PC-9 (cell line): Measurements from ENCODE around the gene PLCG2. TPM values are rescaled to one million over a fixed set of nuclear protein-coding genes. Genes with fewer than 3 reads are reported as not detected.

ENCODE experiments used
- BruUV-seq: library from RNA; stranded (reverse); fragments of 400-500 nt; replicated peaks from 2 replicates; lab custom pipeline; 2021; lab: Mats Ljungman, UMichigan
- CTCF ChIA-PET: fragments of 300-600 bp; sonication (Branson Sonifier 250); formaldehyde crosslinking; loops from one replicate; lab custom pipeline; 2022; ENCODE audit warnings: antibody characterized with exemption; lab: Charles Lee
- POLR2A ChIA-PET: fragments of 300-600 bp; sonication (Branson Sonifier 250); formaldehyde crosslinking; loops from one replicate; lab custom pipeline; 2022; ENCODE audit warnings: antibody characterized with exemption; ENCODE audit not compliant: unreplicated experiment; lab: Charles Lee
- DNase-seq, 2 experiments: peaks; one replicate each; pipeline versions ENCODE4 v3.0.0 to v3.0.0-alpha.2; 2015 to 2022; ENCODE audit warnings: mixed read lengths in 1 of 2
- H2AFZ ChIP-seq: fragments of 200-600 bp; sonication (generic); 2 replicates; pipeline ENCODE4 v1.8.1; 2017; ENCODE audit warnings: antibody characterized with exemption
- H3F3A ChIP-seq: fragments of 200-600 bp; sonication (generic); 2 replicates; pipeline ENCODE4 v1.8.1; 2017; ENCODE audit warnings: antibody characterized with exemption, mild to moderate bottlenecking, low read depth; ENCODE audit not compliant: insufficient read depth
- H3K27ac ChIP-seq: fragments of 200-600 bp; sonication (generic); 2 replicates; pipeline ENCODE4 v1.6.1; 2016; ENCODE audit warnings: mixed run types
- H3K27me3 ChIP-seq: fragments of 200-600 bp; sonication (generic); 2 replicates; pipeline ENCODE4 v1.6.1; 2016; ENCODE audit warnings: low read depth, mixed run types; ENCODE audit not compliant: insufficient read depth
- H3K36me3 ChIP-seq: fragments of 200-600 bp; sonication (generic); 2 replicates; pipeline ENCODE4 v1.6.1; 2016; ENCODE audit warnings: low read depth, mixed run types
- H3K4me1 ChIP-seq: fragments of 200-600 bp; sonication (generic); replicated peaks from 2 replicates; pipeline ENCODE4 v1.6.1; 2016; ENCODE audit warnings: mixed run types; ENCODE audit not compliant: insufficient read depth
- H3K4me2 ChIP-seq: fragments of 200-600 bp; sonication (generic); 2 replicates; pipeline ENCODE4 v1.6.1; 2017; ENCODE audit warnings: mixed run types
- H3K4me3 ChIP-seq: fragments of 200-600 bp; sonication (generic); 2 replicates; pipeline ENCODE4 v1.6.1; 2016; ENCODE audit warnings: mixed run types
- H3K79me2 ChIP-seq: fragments of 200-600 bp; sonication (generic); 2 replicates; pipeline ENCODE4 v1.6.1; 2017; ENCODE audit warnings: low read depth, mixed run types
- H3K9me2 ChIP-seq: fragments of 200-600 bp; sonication (generic); 2 replicates; pipeline ENCODE4 v1.8.1; 2017; ENCODE audit warnings: mild to moderate bottlenecking; ENCODE audit not compliant: insufficient read depth
- H3K9me3 ChIP-seq: fragments of 200-600 bp; sonication (generic); 2 replicates; pipeline ENCODE4 v1.8.1; 2016; ENCODE audit warnings: low read depth; ENCODE audit not compliant: insufficient read depth
- H4K20me1 ChIP-seq: fragments of 200-600 bp; sonication (generic); 2 replicates; pipeline ENCODE4 v1.8.1; 2017; ENCODE audit not compliant: insufficient read depth
- EZH2 ChIP-seq: fragments of 200-600 bp; sonication (generic); IDR thresholded peaks from 2 replicates; pipeline ENCODE4 v1.8.0; 2017; ENCODE audit warnings: antibody characterized with exemption, low read depth
- intact Hi-C: fragments of 100-400 bp; cut with micrococcal nuclease; formaldehyde crosslinking; loops from one replicate; pipeline ENCODE4 v1.10.0; 2022; ENCODE audit not compliant: unreplicated experiment
- total RNA-seq: library from RNA; stranded (reverse); gene quantifications from 2 replicates; pipeline ENCODE4 v1.2.3, GENCODE V29; 2021
- TF ChIP-seq, protein P1 (sequence below): fragments of 200-600 bp; sonication (generic); conservative IDR thresholded peaks from 2 replicates; pipeline ENCODE4 v1.6.1; 2017; ENCODE audit warnings: mixed run types, antibody characterized with exemption, mild to moderate bottlenecking, moderate library complexity

PLCG2 gene
- total RNA-seq, 1 experiment from 2014 or later, result 10.8 TPM

DNA sequence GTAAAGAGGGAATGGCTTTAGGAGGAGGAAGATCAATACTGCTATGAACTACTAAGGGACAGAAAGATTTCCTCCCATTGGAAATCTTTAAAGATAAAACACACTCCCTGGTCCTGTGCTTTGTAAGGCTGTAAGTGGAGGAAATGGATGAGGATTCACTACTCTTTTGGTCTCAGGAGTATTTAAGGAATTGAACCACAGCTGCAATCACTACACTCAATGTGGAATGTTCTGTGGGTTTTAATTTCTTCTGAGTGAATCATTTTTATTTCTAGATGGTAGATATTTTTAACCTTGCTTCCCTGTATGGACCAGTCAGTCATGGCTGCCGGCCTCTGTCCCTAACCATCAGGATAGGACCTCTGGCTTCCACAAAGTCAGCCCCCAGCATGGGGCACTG is 166.6 kb downstream of the PLCG2 start:
- no peaks in the 10 kb centered on the region for H4K20me1 ChIP-seq
- TF ChIP-seq, protein P1, sequence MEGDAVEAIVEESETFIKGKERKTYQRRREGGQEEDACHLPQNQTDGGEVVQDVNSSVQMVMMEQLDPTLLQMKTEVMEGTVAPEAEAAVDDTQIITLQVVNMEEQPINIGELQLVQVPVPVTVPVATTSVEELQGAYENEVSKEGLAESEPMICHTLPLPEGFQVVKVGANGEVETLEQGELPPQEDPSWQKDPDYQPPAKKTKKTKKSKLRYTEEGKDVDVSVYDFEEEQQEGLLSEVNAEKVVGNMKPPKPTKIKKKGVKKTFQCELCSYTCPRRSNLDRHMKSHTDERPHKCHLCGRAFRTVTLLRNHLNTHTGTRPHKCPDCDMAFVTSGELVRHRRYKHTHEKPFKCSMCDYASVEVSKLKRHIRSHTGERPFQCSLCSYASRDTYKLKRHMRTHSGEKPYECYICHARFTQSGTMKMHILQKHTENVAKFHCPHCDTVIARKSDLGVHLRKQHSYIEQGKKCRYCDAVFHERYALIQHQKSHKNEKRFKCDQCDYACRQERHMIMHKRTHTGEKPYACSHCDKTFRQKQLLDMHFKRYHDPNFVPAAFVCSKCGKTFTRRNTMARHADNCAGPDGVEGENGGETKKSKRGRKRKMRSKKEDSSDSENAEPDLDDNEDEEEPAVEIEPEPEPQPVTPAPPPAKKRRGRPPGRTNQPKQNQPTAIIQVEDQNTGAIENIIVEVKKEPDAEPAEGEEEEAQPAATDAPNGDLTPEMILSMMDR, result no peak
- no peak for TF ChIP-seq EZH2
- H3K27me3 ChIP-seq, result no peaks in the 10 kb centered on the region
- no peaks in the 10 kb centered on the region for H3K4me1 ChIP-seq
- DNase-seq, result no peak
- no peaks in the 10 kb centered on the region for H3K9me3 ChIP-seq
- H2AFZ ChIP-seq, result no peak overlapping the region
- H3K4me3 ChIP-seq, result no peak overlapping the region
- no peak overlapping the region for H3K4me2 ChIP-seq
- ChIA-PET CTCF (no interaction called here), POLR2A (no interaction called here)
- intact Hi-C loops, result no loop called here
- no TSS peak for BruUV-seq
- no peak overlapping the region for H3K27ac ChIP-seq
- H3K79me2 ChIP-seq, result no peaks in the 10 kb centered on the region
- no peaks in the 10 kb centered on the region for H3K36me3 ChIP-seq
- no peaks in the 10 kb centered on the region for H3K9me2 ChIP-seq
- no peaks in the 10 kb centered on the region for H3F3A ChIP-seq

DNA sequence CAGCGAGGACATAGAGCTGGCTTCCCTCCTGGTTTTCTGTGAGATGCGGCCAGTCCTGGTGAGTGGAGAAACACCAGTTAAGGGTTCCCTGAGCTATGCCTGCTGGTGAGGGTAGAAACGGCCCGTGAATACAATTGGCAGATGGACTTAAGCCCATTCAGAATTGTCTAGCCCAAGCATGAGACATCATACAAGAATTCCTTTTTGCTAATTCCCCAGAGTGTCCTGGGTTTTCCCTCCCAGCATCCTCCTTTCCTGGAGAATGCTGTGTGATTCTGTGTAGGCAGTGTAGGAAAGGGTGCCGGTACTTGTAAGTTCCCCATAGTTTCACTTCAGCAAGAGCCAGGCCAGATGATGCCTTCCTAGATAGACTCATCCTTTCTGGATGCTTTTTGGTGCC is 167.1 kb downstream of the PLCG2 start:
- Histone ChIP-seq H3K79me2 (no peaks in the 10 kb centered on the region), H3K27me3 (no peaks in the 10 kb centered on the region), H3K9me3 (0 out of 2 replicates have a peak, but pooled peaks cover 1% of the 10 kb centered on the region), H3K9me2 (no peaks in the 10 kb centered on the region), H3K4me2 (no peak overlapping the region), H3K36me3 (no peaks in the 10 kb centered on the region), H3K4me1 (no peaks in the 10 kb centered on the region), H3K4me3 (no peak overlapping the region), H3F3A (no peaks in the 10 kb centered on the region), H2AFZ (no peak overlapping the region), H4K20me1 (no peaks in the 10 kb centered on the region), H3K27ac (no peak overlapping the region)
- intact Hi-C loops, result no loop called here
- no peak for TF ChIP-seq EZH2
- TF ChIP-seq, protein P1, result no peak
- POLR2A ChIA-PET, result no interaction called here
- BruUV-seq, result no TSS peak
- DNase-seq, result no peak
- CTCF ChIA-PET, result no interaction called here

DNA sequence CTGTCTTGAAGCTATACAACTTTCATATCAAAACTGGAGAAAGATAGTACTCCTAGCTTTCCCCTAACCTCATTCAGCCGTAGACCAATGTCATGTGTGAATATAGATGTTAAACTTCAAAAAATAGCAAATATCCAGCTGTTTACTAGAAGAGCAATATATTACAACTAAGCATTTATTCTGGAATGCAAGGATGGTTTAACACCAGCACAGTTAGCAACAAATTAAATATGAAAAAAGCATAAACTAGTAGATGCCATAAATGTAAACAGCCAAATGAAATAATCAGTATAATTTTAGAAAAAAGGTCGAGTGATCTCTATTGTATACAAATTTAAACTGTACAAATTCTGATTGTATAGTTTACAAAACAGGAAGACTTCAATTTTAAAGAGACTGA is 172.5 kb downstream of the PLCG2 start:
- H3K27ac ChIP-seq, result no peak overlapping the region
- intact Hi-C loops, result no loop called here
- no peak for DNase-seq
- BruUV-seq, result no TSS peak
- peaks cover 5% of the 10 kb centered on the region; the same call in 1 of the 2 replicates for H3K9me3 ChIP-seq
- TF ChIP-seq EZH2, result no peak
- TF ChIP-seq, protein P1, result no peak
- H3K4me3 ChIP-seq, result no peak overlapping the region
- H3K4me2 ChIP-seq, result no peak overlapping the region
- H3K79me2 ChIP-seq, result no peaks in the 10 kb centered on the region
- no peaks in the 10 kb centered on the region for H4K20me1 ChIP-seq
- ChIA-PET POLR2A (no interaction called here), CTCF (no interaction called here)
- H3K27me3 ChIP-seq, result no peaks in the 10 kb centered on the region
- H3K4me1 ChIP-seq, result no peaks in the 10 kb centered on the region
- no peaks in the 10 kb centered on the region for H3K9me2 ChIP-seq
- H2AFZ ChIP-seq, result no peak overlapping the region
- H3K36me3 ChIP-seq, result no peaks in the 10 kb centered on the region
- no peaks in the 10 kb centered on the region for H3F3A ChIP-seq
